D721Med (cell line): ENCODE results near the gene FAM228A.

Source experiments
- DNase-seq: peaks from one replicate; pipeline ENCODE4 v3.0.0; 2011; ENCODE audit warnings: low spot score; ENCODE audit not compliant: insufficient read length
- FAIRE-seq: peaks from 2 replicates; lab custom pipeline; 2011; peaks lifted over from hg19 to GRCh38; lab: Jason Lieb, UNC
- CTCF ChIP-seq: IDR thresholded peaks from 2 replicates; pipeline ENCODE4 v1.5.1; 2012; ENCODE audit warnings: mild to moderate bottlenecking, control low read depth; ENCODE audit not compliant: insufficient read depth; ENCODE audit errors: missing control alignments

Gene FAM228A

GRCh38 chr2:24221343-24222050, 46.6 kb downstream of the FAM228A start:
- no peak for TF ChIP-seq CTCF
- FAIRE-seq (no peak), DNase-seq (no peak)

GRCh38 chr2:24222946-24223345, 48.1 kb downstream of the FAM228A start:
- FAIRE-seq (no peak), DNase-seq (no peak)
- TF ChIP-seq CTCF = no peak

- no peak for FAIRE-seq
- DNase-seq = no peak
- no peak for TF ChIP-seq CTCF
Measured at GRCh38 chr2:24225499-24226242, 50.8 kb downstream of the FAM228A start.

GRCh38 chr2:24228470-24228869, 53.6 kb downstream of the FAM228A start:
- peak; percentile 56 for TF ChIP-seq CTCF
- FAIRE-seq (no peak), DNase-seq (no peak)

- FAIRE-seq (no peak), DNase-seq (no peak)
- TF ChIP-seq CTCF = no peak
Measured at GRCh38 chr2:24231461-24231881, 56.6 kb downstream of the FAM228A start.

- no peak for DNase-seq
- FAIRE-seq = no peak
- no peak for TF ChIP-seq CTCF
Measured at GRCh38 chr2:24233321-24233720, 58.5 kb downstream of the FAM228A start.

- TF ChIP-seq CTCF = no peak
- FAIRE-seq = no peak
- DNase-seq = no peak
Measured at GRCh38 chr2:24237313-24237712, 62.5 kb downstream of the FAM228A start.
